Epithelial cell of esophagus (primary cell): ENCODE data around the gene GRIN2B.

Experiments
- DNase-seq: peaks from one replicate; pipeline ENCODE4 v3.0.0; 2010; ENCODE audit warnings: low read depth
- H3K4me3 ChIP-seq: 2 replicates; pipeline ENCODE4 v1.5.1; 2011; ENCODE audit warnings: mild to moderate bottlenecking, low read length, control low read depth
- TF ChIP-seq, protein P1 (sequence below): IDR thresholded peaks from 2 replicates; pipeline ENCODE4 v1.5.1; 2011; ENCODE audit warnings: low read depth, mild to moderate bottlenecking, low read length, control low read depth, inconsistent platforms; ENCODE audit not compliant: insufficient read depth; ENCODE audit errors: missing control alignments

Gene GRIN2B

DNA sequence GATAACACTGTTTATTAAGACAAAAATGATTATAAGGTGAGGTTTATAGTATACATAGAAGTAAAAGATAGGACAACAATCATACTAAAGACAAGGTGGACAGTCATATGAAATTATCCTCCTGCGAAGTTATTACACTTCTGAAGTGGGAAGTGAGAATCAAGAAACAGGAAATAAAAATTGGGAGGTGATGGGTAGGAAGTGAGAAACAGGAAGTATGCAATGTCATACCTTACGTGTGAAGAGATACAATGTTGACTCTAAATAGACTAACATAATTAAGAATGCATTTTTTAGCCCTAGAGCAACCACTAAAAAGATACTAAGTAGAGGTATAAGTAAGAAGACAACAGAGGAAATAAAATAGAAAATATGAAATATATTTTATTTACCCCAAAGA, 43.7 kb downstream of the GRIN2B start:
- TF ChIP-seq, protein P1, sequence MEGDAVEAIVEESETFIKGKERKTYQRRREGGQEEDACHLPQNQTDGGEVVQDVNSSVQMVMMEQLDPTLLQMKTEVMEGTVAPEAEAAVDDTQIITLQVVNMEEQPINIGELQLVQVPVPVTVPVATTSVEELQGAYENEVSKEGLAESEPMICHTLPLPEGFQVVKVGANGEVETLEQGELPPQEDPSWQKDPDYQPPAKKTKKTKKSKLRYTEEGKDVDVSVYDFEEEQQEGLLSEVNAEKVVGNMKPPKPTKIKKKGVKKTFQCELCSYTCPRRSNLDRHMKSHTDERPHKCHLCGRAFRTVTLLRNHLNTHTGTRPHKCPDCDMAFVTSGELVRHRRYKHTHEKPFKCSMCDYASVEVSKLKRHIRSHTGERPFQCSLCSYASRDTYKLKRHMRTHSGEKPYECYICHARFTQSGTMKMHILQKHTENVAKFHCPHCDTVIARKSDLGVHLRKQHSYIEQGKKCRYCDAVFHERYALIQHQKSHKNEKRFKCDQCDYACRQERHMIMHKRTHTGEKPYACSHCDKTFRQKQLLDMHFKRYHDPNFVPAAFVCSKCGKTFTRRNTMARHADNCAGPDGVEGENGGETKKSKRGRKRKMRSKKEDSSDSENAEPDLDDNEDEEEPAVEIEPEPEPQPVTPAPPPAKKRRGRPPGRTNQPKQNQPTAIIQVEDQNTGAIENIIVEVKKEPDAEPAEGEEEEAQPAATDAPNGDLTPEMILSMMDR = no peak
- no peak overlapping the region for H3K4me3 ChIP-seq
- no peak for DNase-seq

- no peak for DNase-seq
- H3K4me3 ChIP-seq = no peak overlapping the region
- TF ChIP-seq, protein P1 = no peak
Observed at GRCh38 chr12:13935169-13935568, 46.2 kb downstream of the GRIN2B start.
